SK-N-SH (cell line): Measurements from ENCODE around the gene SH3BP4. TPM values are rescaled to one million over a fixed set of nuclear protein-coding genes. Genes with fewer than 3 reads are reported as not detected.

Source experiments
- CTCF ChIA-PET: fragments of 300-600, 350-600 bp; formaldehyde crosslinking; extraction: SDS; loops from one replicate; lab custom pipeline; 2021; lab: Yijun Ruan, JAX
- POLR2A ChIA-PET: fragments of 350-600 bp; sonication (Branson Sonifier 250); formaldehyde crosslinking; extraction: SDS; loops from one replicate; lab custom pipeline; 2020; ENCODE audit warnings: antibody characterized with exemption, inconsistent platforms; lab: Yijun Ruan, JAX
- DNase-seq: peaks from one replicate; pipeline ENCODE4 v3.0.0; 2012
- H2AFZ ChIP-seq: fragments of 200-600 bp; sonication (generic); 2 replicates; pipeline ENCODE4 v1.8.1; 2016; ENCODE audit warnings: antibody characterized with exemption, mild to moderate bottlenecking, low read depth
- H3F3A ChIP-seq: fragments of 200-600 bp; sonication (generic); replicated peaks from 2 replicates; pipeline ENCODE3; 2016; ENCODE audit warnings: antibody characterized with exemption, mild to moderate bottlenecking; ENCODE audit not compliant: insufficient read depth
- H3K27ac ChIP-seq, 2 experiments: fragments of 200-500 bp in 1 of 2; fragments of 200-600 bp in 1 of 2; sonication (Bioruptor generic) in 1 of 2; sonication (generic), shearing (Covaris generic) in 1 of 2; 2 replicates each; pipeline versions ENCODE4 v1.5.1 to v1.6.1; 2014 to 2016; ENCODE audit warnings: low read depth in 2 of 2, inconsistent platforms in 1 of 2, low read length in 1 of 2, mild to moderate bottlenecking in 1 of 2, mixed read lengths in 1 of 2
- H3K27me3 ChIP-seq: fragments of 200-600 bp; sonication (generic), shearing (Covaris generic); 2 replicates; pipeline ENCODE4 v1.6.1; 2016; ENCODE audit warnings: mixed run types; ENCODE audit not compliant: insufficient read depth
- H3K36me3 ChIP-seq, 2 experiments: fragments of 200-500 bp in 1 of 2; fragments of 200-600 bp in 1 of 2; sonication (Bioruptor generic) in 1 of 2; sonication (generic) in 1 of 2; replicated peaks in 1 of 2; 2 replicates each; pipeline versions ENCODE3 to v1.5.1; 2014 to 2016; ENCODE audit warnings: low read length in 1 of 2, mild to moderate bottlenecking in 1 of 2; ENCODE audit not compliant: insufficient read depth in 2 of 2, control insufficient read depth in 1 of 2
- H3K4me1 ChIP-seq, 2 experiments: fragments of 200-500 bp in 1 of 2; fragments of 200-600 bp in 1 of 2; sonication (Bioruptor generic) in 1 of 2; sonication (generic), shearing (Covaris generic) in 1 of 2; 2 replicates each; pipeline versions ENCODE4 v1.5.1 to v1.6.1; 2014 to 2016; ENCODE audit warnings: low read depth in 1 of 2, low read length in 1 of 2, mixed run types in 1 of 2; ENCODE audit not compliant: insufficient read depth in 2 of 2, control insufficient read depth in 1 of 2
- H3K4me2 ChIP-seq: fragments of 200-600 bp; sonication (generic), shearing (Covaris generic); 2 replicates; pipeline ENCODE4 v1.6.1; 2017; ENCODE audit warnings: mixed run types
- H3K4me3 ChIP-seq, 2 experiments: fragments of 200-500 bp in 1 of 2; fragments of 200-600 bp in 1 of 2; sonication (Bioruptor generic) in 1 of 2; sonication (generic), shearing (Covaris generic) in 1 of 2; 2 replicates each; pipeline versions ENCODE4 v1.5.1 to v1.8.1; 2014 to 2016; ENCODE audit warnings: low read depth in 2 of 2, inconsistent platforms in 1 of 2, low read length in 1 of 2, mild to moderate bottlenecking in 1 of 2, mixed read lengths in 1 of 2, moderate library complexity in 1 of 2
- H3K79me2 ChIP-seq: fragments of 200-600 bp; sonication (generic); 2 replicates; pipeline ENCODE4 v1.8.1; 2017; ENCODE audit warnings: mild to moderate bottlenecking; ENCODE audit not compliant: insufficient read depth
- H3K9ac ChIP-seq: fragments of 200-600 bp; sonication (generic); 2 replicates; pipeline ENCODE4 v1.6.1; 2017; ENCODE audit warnings: mixed run types
- H3K9me2 ChIP-seq: fragments of 200-600 bp; sonication (generic); 2 replicates; pipeline ENCODE4 v1.6.1; 2017; ENCODE audit warnings: mixed run types
- H3K9me3 ChIP-seq: fragments of 200-600 bp; sonication (generic); 2 replicates; pipeline ENCODE4 v1.6.1; 2017; ENCODE audit warnings: mixed run types, mild to moderate bottlenecking, moderate library complexity
- H4K20me1 ChIP-seq: fragments of 200-600 bp; sonication (generic); 2 replicates; pipeline ENCODE4 v1.6.1; 2017; ENCODE audit warnings: mild to moderate bottlenecking, mixed run types; ENCODE audit not compliant: insufficient read depth
- CHD2 ChIP-seq: fragments of 150-350 bp; IDR thresholded peaks from 2 replicates; pipeline ENCODE4 v1.6.1; 2018; ENCODE audit warnings: low read length; ENCODE audit not compliant: partially characterized antibody
- CTCF ChIP-seq: fragments of 200-600 bp; sonication (generic); IDR thresholded peaks from 2 replicates; pipeline ENCODE4 v1.6.1; 2017; ENCODE audit warnings: antibody characterized with exemption, mild to moderate bottlenecking, moderate library complexity
- EP300 ChIP-seq, 2 experiments: IDR thresholded peaks; 2 replicates each; pipeline versions ENCODE4 v1.4.0 to v1.6.1; 2012; ENCODE audit warnings: borderline replicate concordance in 1 of 2, low read depth in 1 of 2, low read length in 1 of 2
- EZH2phosphoT487 ChIP-seq: fragments of 200-600 bp; sonication (generic); IDR thresholded peaks from 2 replicates; pipeline ENCODE4 v1.6.1; 2017; ENCODE audit warnings: low read depth, mixed run types, mild to moderate bottlenecking, antibody characterized with exemption, moderate library complexity, borderline replicate concordance
- FOSL2 ChIP-seq: IDR thresholded peaks from 2 replicates; pipeline ENCODE4 v1.4.0; 2012; ENCODE audit warnings: low read depth, mild to moderate bottlenecking, moderate library complexity, borderline replicate concordance
- JUND ChIP-seq: IDR thresholded peaks from 2 replicates; pipeline ENCODE4 v1.4.0; 2012
- MEF2A ChIP-seq: IDR thresholded peaks from 2 replicates; pipeline ENCODE4 v1.4.0; 2012; ENCODE audit warnings: low read depth, borderline replicate concordance
- NFIC ChIP-seq: IDR thresholded peaks from 2 replicates; pipeline ENCODE4 v1.4.0; 2012; ENCODE audit warnings: borderline replicate concordance
- POLR2AphosphoS5 ChIP-seq: IDR thresholded peaks from 2 replicates; pipeline ENCODE4 v1.6.1; 2012; ENCODE audit warnings: low read depth, low read length
- RAD21 ChIP-seq: IDR thresholded peaks from 2 replicates; pipeline ENCODE4 v1.6.1; 2012; ENCODE audit warnings: mild to moderate bottlenecking, low read length
- SIN3A ChIP-seq: IDR thresholded peaks from 2 replicates; pipeline ENCODE4 v1.6.1; 2012; ENCODE audit warnings: low read depth, mild to moderate bottlenecking, low read length, moderate library complexity, borderline replicate concordance
- SMC3 ChIP-seq: IDR thresholded peaks from 2 replicates; pipeline ENCODE4 v1.6.1; 2012; ENCODE audit warnings: low read depth, low read length, improper control_type of control experiment
- TCF12 ChIP-seq: IDR thresholded peaks from 2 replicates; pipeline ENCODE4 v1.4.0; 2012
- TEAD4 ChIP-seq: IDR thresholded peaks from 2 replicates; pipeline ENCODE4 v1.4.0; 2012; ENCODE audit warnings: mild to moderate bottlenecking, borderline replicate concordance; ENCODE audit not compliant: insufficient read depth
- USF2 ChIP-seq: fragments of 150-350 bp; IDR thresholded peaks from 2 replicates; pipeline ENCODE4 v1.6.1; 2017; ENCODE audit warnings: antibody characterized with exemption, low read length, low read depth, borderline replicate concordance
- YY1 ChIP-seq: IDR thresholded peaks from 2 replicates; pipeline ENCODE4 v1.4.0; 2012; ENCODE audit warnings: low read depth, mild to moderate bottlenecking
- WGBS: methylation state at CpG from one replicate; pipeline ENCODE4 v1.1.6; 2017; ENCODE audit warnings: low lambda C conversion rate; 5-methylcytosine and 5-hydroxymethylcytosine counted together
- polyA plus RNA-seq, 3 experiments: library from polyadenylated mRNA; depleted of rRNA; stranded (reverse); fragments of >200 nt; gene quantifications; 2 replicates each; pipeline ENCODE4 v1.2.3, GENCODE V29; 2012
- TF ChIP-seq, protein P1 (sequence below): IDR thresholded peaks from 2 replicates; pipeline ENCODE4; 2012

SH3BP4 gene
- polyA plus RNA-seq, 1 of the 3 experiments (the other 2 are of a cell fraction): 27.7 TPM

GRCh38 chr2:234920836-234921235 is 31.0 kb upstream of the SH3BP4 start:
- 79% methylated on average over 2 of the region's 2 CpGs for WGBS
- no peak overlapping the region for H3K27ac ChIP-seq
- ChIA-PET POLR2A (no interaction called here), CTCF (no interaction called here)
- no peak overlapping the region for H2AFZ ChIP-seq
- no peak overlapping the region for H3K4me3 ChIP-seq
- no peaks in the 10 kb centered on the region for H3K9me2 ChIP-seq
- H3K27me3 ChIP-seq: no peaks in the 10 kb centered on the region
- H3K4me2 ChIP-seq: no peak overlapping the region
- no peaks in the 10 kb centered on the region for H4K20me1 ChIP-seq
- H3K9ac ChIP-seq: no peak overlapping the region
- no peak for DNase-seq
- TF ChIP-seq, protein P1, sequence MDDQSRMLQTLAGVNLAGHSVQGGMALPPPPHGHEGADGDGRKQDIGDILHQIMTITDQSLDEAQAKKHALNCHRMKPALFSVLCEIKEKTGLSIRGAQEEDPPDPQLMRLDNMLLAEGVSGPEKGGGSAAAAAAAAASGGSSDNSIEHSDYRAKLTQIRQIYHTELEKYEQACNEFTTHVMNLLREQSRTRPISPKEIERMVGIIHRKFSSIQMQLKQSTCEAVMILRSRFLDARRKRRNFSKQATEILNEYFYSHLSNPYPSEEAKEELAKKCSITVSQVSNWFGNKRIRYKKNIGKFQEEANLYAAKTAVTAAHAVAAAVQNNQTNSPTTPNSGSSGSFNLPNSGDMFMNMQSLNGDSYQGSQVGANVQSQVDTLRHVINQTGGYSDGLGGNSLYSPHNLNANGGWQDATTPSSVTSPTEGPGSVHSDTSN: no peak
- TF ChIP-seq POLR2AphosphoS5 (no peak), SIN3A (no peak), TCF12 (no peak), EZH2phosphoT487 (no peak)
- TF ChIP-seq, all 33 proteins: peak for 0
- Histone ChIP-seq H3F3A (no peaks in the 10 kb centered on the region), H3K79me2 (no peaks in the 10 kb centered on the region), H3K36me3 (no peaks in the 10 kb centered on the region), H3K9me3 (peaks cover 5% of the 10 kb centered on the region; the same call in 1 of the 2 replicates), H3K4me1 (no peaks in the 10 kb centered on the region; a peak in 1 of 4 replicates)

DNA sequence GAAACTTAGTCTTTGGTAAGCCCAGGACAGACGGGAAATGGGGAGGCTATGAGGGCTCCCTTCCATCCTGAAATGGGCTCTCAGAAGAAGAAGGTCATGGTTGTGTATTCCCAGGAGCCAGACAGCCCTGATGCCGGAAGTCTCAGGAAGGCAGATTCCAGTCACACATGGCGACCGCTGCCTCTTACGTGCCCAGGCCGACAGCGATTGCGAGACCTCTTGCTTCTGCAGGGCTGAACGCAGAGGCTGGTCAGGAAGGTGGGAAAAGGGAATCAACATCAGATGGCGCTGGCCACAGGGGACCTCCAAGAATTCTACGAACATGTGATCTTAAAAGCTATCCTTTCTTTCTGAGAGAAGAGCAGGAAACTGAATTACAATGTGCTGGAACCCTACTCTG is 22.8 kb upstream of the SH3BP4 start:
- CTCF ChIA-PET: interaction anchor here (0.7 kb wide), 1 partner anchor 12 kb away, joined by 3 read pairs; no protein-coding TSS in a partner anchor
- Histone ChIP-seq H3F3A (no peaks in the 10 kb centered on the region), H3K9me2 (no peaks in the 10 kb centered on the region), H3K4me3 (no peak overlapping the region), H2AFZ (no peak overlapping the region), H3K36me3 (no peaks in the 10 kb centered on the region), H3K9me3 (peaks cover 5% of the 10 kb centered on the region; the same call in 1 of the 2 replicates), H3K4me1 (peaks cover 0 to 3% of the 10 kb centered on the region in 2 experiments; a peak in 1 of 4 replicates), H3K4me2 (no peak overlapping the region), H3K27me3 (no peaks in the 10 kb centered on the region), H3K9ac (no peak overlapping the region), H4K20me1 (no peaks in the 10 kb centered on the region), H3K27ac (no peak overlapping the region), H3K79me2 (no peaks in the 10 kb centered on the region)
- POLR2A ChIA-PET: no interaction called here
- no peak for TF ChIP-seq RAD21
- TF ChIP-seq TEAD4: no peak
- no peak for TF ChIP-seq USF2
- no peak for TF ChIP-seq YY1
- TF ChIP-seq CTCF: no peak
- TF ChIP-seq FOSL2: no peak
- no peak for TF ChIP-seq SMC3
- no peak for TF ChIP-seq MEF2A
- no peak for TF ChIP-seq EP300 (IDR thresholded peaks at IDR 0.05; ENCODE audit: borderline replicate concordance in 1 of 2, low read depth in 1 of 2, low read length in 1 of 2)
- no peak for TF ChIP-seq POLR2AphosphoS5
- no peak for TF ChIP-seq TCF12
- no peak for TF ChIP-seq EZH2phosphoT487
- TF ChIP-seq NFIC: no peak
- TF ChIP-seq JUND: no peak
- TF ChIP-seq CHD2: no peak
- no peak for DNase-seq
- 93% methylated on average over 11 of the region's 11 CpGs for WGBS
